H1 (cell line): Measurements from ENCODE around the gene SPAG5. TPM values are rescaled to one million over a fixed set of nuclear protein-coding genes. Genes with fewer than 3 reads are reported as not detected.

Experiments used
- ASH2L ChIP-seq: fragments of 200-600, 300-600 bp; sonication (generic); IDR thresholded peaks from one replicate; pipeline ENCODE4 v1.7.1; 2017; ENCODE audit warnings: low read length
- CBX5 ChIP-seq: fragments of 300-800, 300-1000 bp; sonication (generic); IDR thresholded peaks from 2 replicates; pipeline ENCODE4 v1.7.1; 2016; ENCODE audit warnings: antibody characterized with exemption, low read length, low read depth
- CREB1 ChIP-seq: IDR thresholded peaks from 2 replicates; pipeline ENCODE4 v1.6.1; 2012; ENCODE audit warnings: inconsistent platforms
- CTCF ChIP-seq, 3 experiments: IDR thresholded peaks; 1 replicate in 2 of 3; 2 replicates in 1 of 3; pipeline versions ENCODE4 v1.5.1 to v1.6.1; 2011; ENCODE audit warnings: low read length in 3 of 3, mild to moderate bottlenecking in 3 of 3, inconsistent platforms in 2 of 3, low read depth in 1 of 3, moderate library complexity in 1 of 3; ENCODE audit not compliant: insufficient read depth in 1 of 3; ENCODE audit errors: control extremely low read depth in 1 of 3
- FOSL1 ChIP-seq: IDR thresholded peaks from 2 replicates; pipeline ENCODE4 v1.6.1; 2011; ENCODE audit warnings: mild to moderate bottlenecking, low read depth, low read length, moderate library complexity; ENCODE audit not compliant: insufficient read depth
- KDM4A ChIP-seq: IDR thresholded peaks from one replicate; pipeline ENCODE4 v1.7.1; 2012; ENCODE audit warnings: low read depth, mild to moderate bottlenecking, moderate library complexity, low read length, inconsistent platforms; ENCODE audit not compliant: severe bottlenecking
- KDM5A ChIP-seq: fragments of 200-600 bp; IDR thresholded peaks from 2 replicates; pipeline ENCODE4 v1.7.1; 2012; ENCODE audit warnings: mild to moderate bottlenecking, low read length, inconsistent platforms, mixed read lengths
- PHF8 ChIP-seq: fragments of 200-600 bp; sonication (generic); conservative IDR thresholded peaks from 2 replicates; pipeline ENCODE4 v1.7.1; 2012; ENCODE audit warnings: low read depth, mild to moderate bottlenecking, inconsistent platforms, low read length, moderate library complexity
- POLR2AphosphoS5 ChIP-seq: IDR thresholded peaks from 2 replicates; pipeline ENCODE4 v1.6.1; 2011; ENCODE audit warnings: low read depth, low read length
- RBBP5 ChIP-seq: IDR thresholded peaks from 2 replicates; pipeline ENCODE4 v1.7.1; 2012; ENCODE audit warnings: low read depth, mild to moderate bottlenecking, inconsistent platforms, low read length, moderate library complexity, borderline replicate concordance
- RXRA ChIP-seq: IDR thresholded peaks from 2 replicates; pipeline ENCODE4 v1.6.1; 2011; ENCODE audit warnings: low read depth, mild to moderate bottlenecking, low read length, moderate library complexity; ENCODE audit not compliant: insufficient read depth
- SIN3A ChIP-seq, 2 experiments: IDR thresholded peaks in 1 of 2; conservative IDR thresholded peaks in 1 of 2; 2 replicates each; pipeline ENCODE4 v1.6.1; 2011 to 2012; ENCODE audit warnings: low read length in 2 of 2, improper control_type of control experiment in 1 of 2, low read depth in 1 of 2, mild to moderate bottlenecking in 1 of 2
- SP2 ChIP-seq: IDR thresholded peaks from 2 replicates; pipeline ENCODE4 v1.6.1; 2012; ENCODE audit warnings: mild to moderate bottlenecking, low read length, inconsistent platforms
- TAF1 ChIP-seq: IDR thresholded peaks from 2 replicates; pipeline ENCODE4 v1.6.1; 2011; ENCODE audit warnings: mild to moderate bottlenecking, low read depth, low read length
- TAF7 ChIP-seq: optimal IDR thresholded peaks from 2 replicates; pipeline ENCODE3; 2011; ENCODE audit warnings: low read depth, mild to moderate bottlenecking, inconsistent platforms, low read length, moderate library complexity, borderline replicate concordance
- TBP ChIP-seq: IDR thresholded peaks from 2 replicates; pipeline ENCODE4 v1.6.1; 2011; ENCODE audit warnings: low read depth, low read length, improper control_type of control experiment
- TCF12 ChIP-seq: IDR thresholded peaks from 2 replicates; pipeline ENCODE4 v1.6.1; 2011; ENCODE audit warnings: low read depth, mild to moderate bottlenecking, low read length
- YY1 ChIP-seq: IDR thresholded peaks from 2 replicates; pipeline ENCODE4 v1.6.1; 2011; ENCODE audit warnings: low read depth, mild to moderate bottlenecking, low read length
- polyA plus RNA-seq, 7 experiments: library from polyadenylated mRNA; depleted of rRNA in 3 of 7; stranded (reverse) in 5 of 7; unstranded in 2 of 7; fragments of >200 nt in 5 of 7; fragments of 200-250 nt in 2 of 7; gene quantifications; 1 replicate in 5 of 7; 2 replicates in 1 of 7; 4 replicates in 1 of 7; pipeline versions ENCODE4 v1.2.1 to v1.2.3, GENCODE V29; 2011 to 2013; ENCODE audit warnings: missing spikeins in 2 of 7, mixed read lengths in 2 of 7
- total RNA-seq: library from RNA; stranded (reverse); fragmentation: NEBNext Ultra II Directional; extraction: Animal tissue kit (Norgen Biotek cat#: 25700); gene quantifications from 2 replicates; pipeline ENCODE4 v1.2.1, GENCODE V29; 2021
- TF ChIP-seq, protein P1 (sequence below): IDR thresholded peaks from 2 replicates; pipeline ENCODE4 v1.6.1; 2012; ENCODE audit warnings: inconsistent platforms

Gene SPAG5
- total and polyA plus RNA-seq, 2 of the 8 experiments (the other 6 are each of a cell fraction or from before 2014, with no cell fraction given): 57.1 to 129 TPM

- TF ChIP-seq CTCF (IDR thresholded peaks at IDR 0.05; ENCODE audit: control extremely low read depth in 1 of 3, insufficient read depth in 1 of 3, low read depth in 1 of 3, low read length in 3 of 3) (0 out of 4 replicates have a peak, but pooled peaks of 1 of the 3 experiments have one; percentile 17), TAF1 (peak; percentile 92), TAF7 (peak; percentile 72), RBBP5 (peak; percentile 44; the same call in 1 of the 2 replicates), POLR2AphosphoS5 (peak; percentile 94), TCF12 (no peak), FOSL1 (no peak), KDM5A (peak; percentile 70; the same call in 1 of the 2 replicates), ASH2L (peak; percentile 80), CBX5 (no peak), TBP (peak; percentile 76), PHF8 (peak; percentile 92; the same call in 1 of the 2 replicates), SP2 (no peak), SIN3A (conservative IDR thresholded peaks at IDR 0.05 in 1 of 2, IDR thresholded peaks at IDR 0.05 in 1 of 2; ENCODE audit: low read depth in 1 of 2, low read length in 2 of 2) (peak in 1 of 2 experiments; percentile 86; a peak in 2 of 4 replicates), CREB1 (peak; percentile 72), YY1 (peak; percentile 92), KDM4A (peak; percentile 88), RXRA (no peak)
- TF ChIP-seq, protein P1, sequence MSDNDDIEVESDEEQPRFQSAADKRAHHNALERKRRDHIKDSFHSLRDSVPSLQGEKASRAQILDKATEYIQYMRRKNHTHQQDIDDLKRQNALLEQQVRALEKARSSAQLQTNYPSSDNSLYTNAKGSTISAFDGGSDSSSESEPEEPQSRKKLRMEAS: peak; percentile 24; the same call in 1 of the 2 replicates
These were observed at the start of gene SPAG5 (continued) for GRCh38 chr17:28598799-28599310.
